Stimulated activated CD8-positive, alpha-beta memory T cell treated with anti-CD3 and anti-CD28 coated beads, Interleukin-12 subunit alpha, Interleukin-12 subunit beta, amount 100 ng/mL, for 1 hour (primary cell): ENCODE measurements around the gene TPI1.
"Not testable (repeated sequence)": the region's sequence is repeated elsewhere in the genome, so short reads cannot be mapped to it uniquely, and the experiment has no call there.

Experiments
- DNase-seq: peaks from one replicate; pipeline ENCODE4 v3.0.0-alpha.2; 2020; ENCODE audit warnings: low read depth

The TPI1 gene

DNA sequence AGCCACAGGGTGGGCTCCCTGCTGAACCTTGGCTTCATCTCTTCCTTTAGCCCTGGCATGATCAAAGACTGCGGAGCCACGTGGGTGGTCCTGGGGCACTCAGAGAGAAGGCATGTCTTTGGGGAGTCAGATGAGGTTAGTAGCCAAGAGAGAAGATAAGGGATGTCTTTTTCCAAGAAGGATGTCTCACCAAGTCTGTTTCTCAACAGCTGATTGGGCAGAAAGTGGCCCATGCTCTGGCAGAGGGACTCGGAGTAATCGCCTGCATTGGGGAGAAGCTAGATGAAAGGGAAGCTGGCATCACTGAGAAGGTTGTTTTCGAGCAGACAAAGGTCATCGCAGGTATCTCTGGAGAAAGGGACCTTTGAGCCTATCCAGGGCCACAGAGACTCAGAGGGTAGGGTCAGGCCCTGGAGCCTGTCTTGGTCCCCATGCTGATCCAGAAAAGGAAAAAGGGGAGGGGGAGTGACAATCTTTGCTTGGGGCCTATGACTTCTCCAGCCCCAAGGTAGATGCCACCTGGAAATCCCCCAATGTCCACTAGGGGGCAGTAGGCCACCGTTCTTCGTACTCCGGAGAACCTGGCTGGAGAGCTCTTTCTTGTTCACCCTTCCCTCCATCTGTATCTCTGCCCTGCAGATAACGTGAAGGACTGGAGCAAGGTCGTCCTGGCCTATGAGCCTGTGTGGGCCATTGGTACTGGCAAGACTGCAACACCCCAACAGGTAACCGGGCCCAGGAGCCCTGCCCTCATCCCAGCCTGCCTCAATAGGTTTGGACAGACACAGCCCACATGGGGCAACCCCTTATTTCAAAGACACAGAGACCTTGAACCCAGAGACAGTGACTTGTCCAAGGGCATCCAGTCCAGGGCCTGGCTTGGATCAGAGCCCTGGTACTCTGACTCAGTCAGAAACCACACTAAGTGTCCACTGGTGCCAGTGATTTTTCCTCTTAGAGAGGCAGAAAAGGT is 2.0 kb downstream of the TPI1 start:
- peak; percentile 76 for DNase-seq

DNA sequence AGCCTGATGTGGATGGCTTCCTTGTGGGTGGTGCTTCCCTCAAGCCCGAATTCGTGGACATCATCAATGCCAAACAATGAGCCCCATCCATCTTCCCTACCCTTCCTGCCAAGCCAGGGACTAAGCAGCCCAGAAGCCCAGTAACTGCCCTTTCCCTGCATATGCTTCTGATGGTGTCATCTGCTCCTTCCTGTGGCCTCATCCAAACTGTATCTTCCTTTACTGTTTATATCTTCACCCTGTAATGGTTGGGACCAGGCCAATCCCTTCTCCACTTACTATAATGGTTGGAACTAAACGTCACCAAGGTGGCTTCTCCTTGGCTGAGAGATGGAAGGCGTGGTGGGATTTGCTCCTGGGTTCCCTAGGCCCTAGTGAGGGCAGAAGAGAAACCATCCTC is 3.0 kb downstream of the TPI1 start:
- not testable (repeated sequence) for DNase-seq

DNA sequence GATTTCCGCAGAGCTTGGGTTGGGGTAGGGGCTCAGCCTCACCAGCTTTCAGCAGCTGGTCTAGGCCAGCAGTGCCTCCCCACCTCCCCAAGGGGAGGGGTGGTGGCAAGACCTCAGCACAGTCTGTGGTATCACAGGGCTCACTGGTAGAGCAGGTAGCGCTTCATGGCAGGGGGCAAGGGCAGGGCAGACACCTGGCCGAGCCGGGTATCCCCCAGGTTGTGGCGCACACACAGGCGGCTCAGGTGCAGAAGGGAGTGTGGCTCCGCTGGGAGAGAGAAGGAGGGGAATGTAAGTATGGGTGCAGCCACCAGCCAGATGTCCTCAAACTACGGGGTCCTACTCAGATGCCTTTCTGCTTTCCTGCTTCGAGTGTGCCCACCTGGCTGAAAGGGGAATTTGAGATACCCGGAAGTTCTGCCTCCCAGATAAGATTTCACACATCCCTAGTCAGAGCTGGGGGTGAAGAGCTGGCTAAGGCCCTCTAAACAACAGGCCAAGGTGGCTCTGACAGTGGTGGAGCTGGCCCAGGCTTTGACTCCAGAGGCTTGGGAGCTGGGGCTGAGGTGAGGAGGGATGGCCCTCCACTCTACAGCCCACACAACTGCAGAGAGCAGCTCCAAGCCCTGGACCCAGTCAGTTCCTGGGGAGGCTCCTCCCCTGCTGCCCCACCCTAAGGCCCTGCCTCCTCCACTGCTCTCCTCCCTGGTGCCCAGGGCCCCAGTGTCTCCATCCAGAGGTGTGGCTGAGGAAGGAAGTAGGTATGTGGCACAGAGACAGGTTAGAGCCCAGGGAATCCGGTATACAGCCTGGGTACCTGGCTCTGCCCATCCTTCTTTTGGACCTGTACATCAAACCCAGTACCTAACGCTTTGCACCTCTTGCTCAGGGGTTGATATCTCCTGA is 4.0 kb downstream of the TPI1 start:
- DNase-seq = no peak

GRCh38 chr12:6872073-6873048 is 5.0 kb downstream of the TPI1 start:
- peak; percentile 71 for DNase-seq

GRCh38 chr12:6873094-6874014 is 6.0 kb downstream of the TPI1 start, which contains the start of gene SPSB2:
SPSB2 (minus strand) TSS chr12:6873303; CDS start chr12:6872901, 402 bp downstream.
- DNase-seq = peak; percentile 98

DNA sequence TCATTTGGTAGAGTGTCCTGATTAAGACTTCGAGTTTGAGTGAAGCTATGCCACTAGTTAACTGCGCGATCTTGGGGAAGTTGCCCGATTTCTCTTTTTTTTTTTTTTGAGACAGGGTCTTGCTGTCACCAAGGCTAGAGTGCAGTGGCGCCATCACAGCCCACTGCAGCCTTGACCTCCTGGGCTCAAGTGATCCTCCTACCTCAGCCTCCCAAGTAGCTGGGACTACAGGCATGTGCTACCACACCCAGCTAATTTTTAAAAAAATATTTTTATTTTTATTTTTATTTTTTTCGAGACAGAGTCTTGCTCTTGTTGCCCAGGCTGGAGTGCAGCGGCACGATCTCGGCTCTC is 6.7 kb downstream of the TPI1 start:
- DNase-seq = not testable (repeated sequence)

- DNase-seq = not testable (repeated sequence)
Measured at GRCh38 chr12:6879824-6880223, 12.5 kb downstream of the TPI1 start.

DNA sequence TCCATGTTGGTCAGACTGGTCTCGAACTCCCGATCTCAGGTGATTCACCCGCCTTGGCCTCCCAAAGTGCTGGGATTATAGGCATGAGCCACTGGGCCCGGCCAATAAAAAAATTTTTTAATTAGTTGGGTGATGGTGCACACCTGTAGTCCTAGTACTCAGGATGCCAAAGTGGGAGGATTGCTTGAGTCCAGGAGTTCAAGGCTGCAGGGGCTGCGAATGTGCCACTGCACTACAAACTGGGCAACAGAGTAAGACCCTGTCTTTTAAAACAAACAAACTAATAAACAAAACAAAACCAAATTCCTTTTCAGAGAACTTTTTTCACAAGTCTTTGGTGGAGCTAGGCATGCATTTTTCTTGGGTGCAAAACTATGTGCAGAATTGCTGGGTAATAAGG is 15.9 kb downstream of the TPI1 start:
- DNase-seq = no peak

GRCh38 chr12:6883683-6884082 is 16.4 kb downstream of the TPI1 start:
- DNase-seq = no peak

DNA sequence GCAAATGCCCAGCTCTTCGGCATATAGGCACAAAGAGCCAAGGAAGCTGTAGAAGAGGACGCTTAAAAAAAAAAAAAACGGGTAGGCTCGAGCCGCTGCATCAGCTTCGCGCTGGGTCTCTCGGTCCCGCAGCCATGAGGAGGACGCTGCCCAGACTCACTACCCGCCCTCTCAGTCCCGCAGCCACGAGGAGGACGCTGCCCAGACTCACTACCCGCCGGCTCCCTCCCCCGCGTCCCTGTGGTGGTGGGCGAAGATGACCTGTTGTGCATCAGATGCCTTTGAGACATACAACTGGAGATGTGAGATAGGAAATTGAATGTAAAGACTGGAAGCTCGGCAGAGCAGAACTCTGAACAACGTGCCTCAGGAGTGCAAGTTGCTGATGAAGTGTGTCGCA is 17.2 kb downstream of the TPI1 start:
- no peak for DNase-seq

DNA sequence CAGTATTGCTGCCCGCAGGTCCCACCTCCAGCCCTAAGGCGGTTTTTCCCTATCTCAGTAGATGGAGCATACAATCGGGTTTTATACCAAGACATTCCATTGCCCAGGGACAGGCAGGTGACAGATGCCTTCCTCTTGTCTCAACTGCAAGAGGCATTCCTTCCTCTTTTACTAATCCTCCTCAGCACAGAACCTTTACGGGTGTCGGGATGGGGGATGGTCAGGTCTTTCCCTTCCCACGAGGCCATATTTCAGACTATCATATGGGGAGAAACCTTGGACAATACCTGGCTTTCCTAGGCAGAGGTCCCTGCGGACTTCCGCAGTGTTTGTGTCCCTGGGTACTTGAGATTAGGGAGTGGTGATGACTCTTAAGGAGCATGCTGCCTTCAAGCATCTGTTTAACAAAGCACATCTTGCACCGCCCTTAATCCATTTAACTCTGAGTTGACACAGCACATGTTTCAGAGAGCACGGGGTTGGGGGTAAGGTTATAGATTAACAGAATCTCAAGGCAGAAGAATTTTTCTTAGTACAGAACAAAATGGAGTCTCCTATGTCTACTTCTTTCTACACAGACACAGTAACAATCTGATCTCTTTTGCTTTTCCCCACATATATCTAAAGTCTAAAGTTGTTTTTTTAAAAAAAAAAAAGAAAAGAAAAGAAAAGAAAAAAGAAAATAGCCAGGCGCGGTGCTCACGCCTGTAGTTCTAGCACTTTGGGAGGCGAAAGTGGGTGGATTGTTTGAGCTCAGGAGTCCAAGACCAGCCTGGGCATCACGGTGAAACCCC is 19.1 kb downstream of the TPI1 start:
- DNase-seq = not testable (repeated sequence)

- DNase-seq = no peak
Measured at GRCh38 chr12:6887460-6887859, 20.1 kb downstream of the TPI1 start.

DNA sequence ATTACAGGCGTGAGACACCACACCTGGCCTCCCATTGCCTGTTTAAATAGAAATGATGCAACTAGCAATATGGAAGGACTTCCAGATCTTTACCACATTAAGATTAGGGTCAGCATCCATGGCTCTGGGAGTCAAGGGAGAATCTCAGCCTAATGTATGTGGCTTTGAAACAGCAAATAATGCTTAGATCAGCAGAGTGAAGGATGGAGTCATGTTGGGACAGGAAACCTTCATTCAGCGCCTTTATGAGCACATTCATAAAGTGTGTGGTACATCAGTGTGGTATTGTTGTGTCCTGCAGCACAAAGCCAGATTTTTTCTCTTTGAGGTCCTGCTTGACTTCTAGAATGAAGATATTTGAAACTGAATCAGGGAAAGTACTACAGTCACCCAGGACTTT is 21.0 kb downstream of the TPI1 start:
- no peak for DNase-seq

GRCh38 chr12:6888794-6889193 is 21.5 kb downstream of the TPI1 start:
- DNase-seq = not testable (repeated sequence)

- not testable (repeated sequence) for DNase-seq
Measured at GRCh38 chr12:6889775-6890573, 22.6 kb downstream of the TPI1 start.

GRCh38 chr12:6890789-6891645 is 23.7 kb downstream of the TPI1 start:
- peak; percentile 98 for DNase-seq

DNA sequence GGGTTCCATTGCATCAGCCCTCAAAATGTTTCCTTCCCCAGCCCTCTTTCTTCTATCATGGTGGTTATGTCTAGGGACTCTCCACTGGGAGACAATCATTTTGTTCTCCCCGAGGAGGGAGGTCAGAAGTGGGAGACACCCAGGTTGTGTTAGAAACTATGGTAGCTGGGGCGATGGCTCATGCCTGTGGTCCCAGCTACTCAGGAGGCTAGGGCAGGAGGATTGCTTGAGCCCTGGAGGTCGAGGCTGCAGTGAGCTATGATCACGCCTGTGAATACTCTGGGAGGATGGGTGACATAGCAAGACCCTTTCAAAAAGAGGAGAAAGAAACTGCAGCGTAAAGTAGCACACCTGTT is 24.3 kb downstream of the TPI1 start:
- DNase-seq = no peak

DNA sequence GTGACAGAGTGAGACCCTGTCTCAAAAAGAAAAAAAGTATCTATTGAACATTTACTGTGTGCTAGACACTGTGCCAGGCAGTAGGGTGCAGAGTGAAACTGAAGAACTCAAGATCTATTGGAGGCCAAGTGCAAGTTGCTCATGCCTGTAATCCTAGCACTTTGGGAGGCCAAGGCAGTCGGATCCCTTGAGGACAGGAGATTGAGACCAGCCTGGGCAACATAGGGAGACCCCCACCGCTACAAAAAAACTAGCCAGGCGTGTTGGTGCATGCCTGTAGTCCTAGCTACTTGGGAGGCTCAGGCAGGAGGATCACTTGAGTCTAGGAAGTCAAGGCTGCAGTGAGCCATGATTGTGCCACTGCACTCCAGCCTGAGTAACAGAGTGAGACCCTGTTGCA is 25.4 kb downstream of the TPI1 start:
- DNase-seq = not testable (repeated sequence)
